HG03354 (cell line): Measurements from ENCODE around the gene COL10A1.

ENCODE experiments used
- ATAC-seq: cut with Tn5 transposase; IDR thresholded peaks from one replicate; pipeline ENCODE4 v1.9.1; 2021; ENCODE audit warnings: mild to moderate bottlenecking; ENCODE audit not compliant: unreplicated experiment, poor library complexity, severe bottlenecking

The COL10A1 gene

GRCh38 chr6:116094041-116094440 lies 31.9 kb downstream of the COL10A1 start:
- no peak for ATAC-seq

GRCh38 chr6:116090251-116090650 lies 35.7 kb downstream of the COL10A1 start:
- ATAC-seq: peak; percentile 63

- no peak for ATAC-seq
These were observed 37.0 kb downstream of the COL10A1 start for GRCh38 chr6:116088946-116089345.

GRCh38 chr6:116087437-116088027 lies 38.4 kb downstream of the COL10A1 start:
- peak; percentile 97 for ATAC-seq

- ATAC-seq: no peak
These were observed 41.6 kb downstream of the COL10A1 start for GRCh38 chr6:116084284-116084683.

- no peak for ATAC-seq
These were observed 42.9 kb downstream of the COL10A1 start for GRCh38 chr6:116083052-116083451.

- ATAC-seq: no peak
These were observed 47.0 kb downstream of the COL10A1 start for GRCh38 chr6:116078945-116079344.

GRCh38 chr6:116078522-116078921 lies 47.4 kb downstream of the COL10A1 start:
- no peak for ATAC-seq

GRCh38 chr6:116074732-116075390 lies 51.1 kb downstream of the COL10A1 start:
- ATAC-seq: no peak

GRCh38 chr6:116073765-116074440 lies 52.0 kb downstream of the COL10A1 start:
- no peak for ATAC-seq

GRCh38 chr6:116072368-116072767 lies 53.6 kb downstream of the COL10A1 start:
- ATAC-seq: no peak

GRCh38 chr6:116070616-116071389 lies 55.1 kb downstream of the COL10A1 start:
- no peak for ATAC-seq

- no peak for ATAC-seq
These were observed 55.8 kb downstream of the COL10A1 start for GRCh38 chr6:116070101-116070500.
